Panc1 (cell line): ENCODE data around the gene CDC42EP5.

ENCODE experiments used
- POLR2AphosphoS5 ChIP-seq: IDR thresholded peaks from 2 replicates; pipeline ENCODE4 v1.6.1; 2012; ENCODE audit warnings: mild to moderate bottlenecking, low read depth, low read length, moderate library complexity
- TF ChIP-seq, protein P1 (sequence below): fragments of 450-650 bp; IDR thresholded peaks from 2 replicates; pipeline ENCODE4 v1.5.1; 2017; ENCODE audit warnings: mild to moderate bottlenecking

DNA sequence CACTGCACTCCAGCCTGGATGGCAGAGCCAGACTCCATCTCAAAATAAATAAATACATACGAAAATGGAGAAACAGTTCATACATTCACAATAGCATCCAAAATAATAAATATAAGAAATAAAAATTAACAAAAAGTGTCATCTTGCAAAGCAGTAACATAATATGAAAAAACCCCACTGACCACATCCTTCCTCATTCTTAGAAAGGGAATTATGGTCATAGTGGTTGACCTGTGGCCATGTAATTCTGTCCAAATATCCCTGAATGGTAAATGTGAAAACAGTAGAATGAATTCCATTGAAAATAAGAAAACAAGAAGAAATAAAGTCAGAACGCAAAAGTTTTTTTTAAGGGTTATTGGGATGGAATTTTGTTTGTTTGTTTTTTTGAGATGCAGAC, 7.0 kb upstream of the CDC42EP5 start:
- TF ChIP-seq, protein P1, sequence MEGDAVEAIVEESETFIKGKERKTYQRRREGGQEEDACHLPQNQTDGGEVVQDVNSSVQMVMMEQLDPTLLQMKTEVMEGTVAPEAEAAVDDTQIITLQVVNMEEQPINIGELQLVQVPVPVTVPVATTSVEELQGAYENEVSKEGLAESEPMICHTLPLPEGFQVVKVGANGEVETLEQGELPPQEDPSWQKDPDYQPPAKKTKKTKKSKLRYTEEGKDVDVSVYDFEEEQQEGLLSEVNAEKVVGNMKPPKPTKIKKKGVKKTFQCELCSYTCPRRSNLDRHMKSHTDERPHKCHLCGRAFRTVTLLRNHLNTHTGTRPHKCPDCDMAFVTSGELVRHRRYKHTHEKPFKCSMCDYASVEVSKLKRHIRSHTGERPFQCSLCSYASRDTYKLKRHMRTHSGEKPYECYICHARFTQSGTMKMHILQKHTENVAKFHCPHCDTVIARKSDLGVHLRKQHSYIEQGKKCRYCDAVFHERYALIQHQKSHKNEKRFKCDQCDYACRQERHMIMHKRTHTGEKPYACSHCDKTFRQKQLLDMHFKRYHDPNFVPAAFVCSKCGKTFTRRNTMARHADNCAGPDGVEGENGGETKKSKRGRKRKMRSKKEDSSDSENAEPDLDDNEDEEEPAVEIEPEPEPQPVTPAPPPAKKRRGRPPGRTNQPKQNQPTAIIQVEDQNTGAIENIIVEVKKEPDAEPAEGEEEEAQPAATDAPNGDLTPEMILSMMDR = no peak
- TF ChIP-seq POLR2AphosphoS5 = no peak
